GM10847 (cell line): ENCODE measurements around the gene KHDC1L.

Experiments used
- POLR2A ChIP-seq: IDR thresholded peaks from 2 replicates; pipeline ENCODE4 v1.6.1; 2011; ENCODE audit not compliant: insufficient read length; ENCODE audit errors: extremely low read depth

Gene KHDC1L, protein sequence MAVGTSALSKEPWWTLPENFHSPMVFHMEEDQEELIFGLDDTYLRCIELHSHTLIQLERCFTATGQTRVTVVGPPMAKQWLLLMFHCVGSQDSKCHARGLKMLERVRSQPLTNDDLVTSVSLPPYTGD

DNA sequence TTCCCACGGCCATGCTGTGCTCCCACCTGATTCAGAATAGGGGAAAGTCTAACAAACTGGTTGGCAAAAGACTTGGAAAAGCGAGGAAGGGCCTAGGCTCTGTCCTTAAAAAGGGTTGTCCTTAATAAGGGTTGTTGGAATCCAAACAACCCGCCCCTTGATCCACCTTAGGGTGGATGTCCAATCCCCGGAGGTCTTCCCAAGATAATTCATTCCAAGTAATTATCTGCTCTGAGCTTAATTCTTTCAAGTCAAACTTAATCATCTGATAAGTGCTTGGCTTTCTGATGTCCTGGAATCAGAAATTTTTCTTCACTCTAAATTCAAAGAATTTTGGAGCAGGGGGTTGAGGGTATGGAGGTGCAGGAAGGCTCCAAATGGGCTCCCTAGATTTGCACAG lies at the start of gene KHDC1L:
TSS of gene KHDC1L (minus strand) at position 101 of the 400 bp plus-strand sequence. CDS start at position 13, 88 bp downstream.
- no peak for TF ChIP-seq POLR2A

DNA sequence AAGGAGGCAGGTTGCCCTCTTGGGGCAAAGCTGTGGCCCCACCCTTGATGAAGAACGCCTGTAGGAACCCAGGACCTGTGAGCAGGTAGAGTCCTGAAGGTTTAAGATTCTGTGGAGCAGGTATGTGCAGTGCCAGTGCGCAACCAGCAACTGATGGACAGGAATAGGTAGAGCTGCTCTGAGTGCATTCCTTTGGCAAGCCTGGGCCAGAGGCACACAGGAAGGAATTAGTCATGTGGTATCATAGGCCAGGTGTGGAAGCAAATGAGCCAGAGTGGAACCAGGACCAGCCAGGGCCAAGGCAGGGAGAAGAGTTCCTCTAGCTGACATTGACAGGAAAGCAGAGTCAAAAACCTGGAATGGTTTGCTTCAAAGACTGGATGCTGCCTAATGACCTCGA lies 39.1 kb upstream of the KHDC1L start:
- no peak for TF ChIP-seq POLR2A

GRCh38 chr6:73263570-73263909 lies 38.2 kb upstream of the KHDC1L start:
- no peak for TF ChIP-seq POLR2A

DNA sequence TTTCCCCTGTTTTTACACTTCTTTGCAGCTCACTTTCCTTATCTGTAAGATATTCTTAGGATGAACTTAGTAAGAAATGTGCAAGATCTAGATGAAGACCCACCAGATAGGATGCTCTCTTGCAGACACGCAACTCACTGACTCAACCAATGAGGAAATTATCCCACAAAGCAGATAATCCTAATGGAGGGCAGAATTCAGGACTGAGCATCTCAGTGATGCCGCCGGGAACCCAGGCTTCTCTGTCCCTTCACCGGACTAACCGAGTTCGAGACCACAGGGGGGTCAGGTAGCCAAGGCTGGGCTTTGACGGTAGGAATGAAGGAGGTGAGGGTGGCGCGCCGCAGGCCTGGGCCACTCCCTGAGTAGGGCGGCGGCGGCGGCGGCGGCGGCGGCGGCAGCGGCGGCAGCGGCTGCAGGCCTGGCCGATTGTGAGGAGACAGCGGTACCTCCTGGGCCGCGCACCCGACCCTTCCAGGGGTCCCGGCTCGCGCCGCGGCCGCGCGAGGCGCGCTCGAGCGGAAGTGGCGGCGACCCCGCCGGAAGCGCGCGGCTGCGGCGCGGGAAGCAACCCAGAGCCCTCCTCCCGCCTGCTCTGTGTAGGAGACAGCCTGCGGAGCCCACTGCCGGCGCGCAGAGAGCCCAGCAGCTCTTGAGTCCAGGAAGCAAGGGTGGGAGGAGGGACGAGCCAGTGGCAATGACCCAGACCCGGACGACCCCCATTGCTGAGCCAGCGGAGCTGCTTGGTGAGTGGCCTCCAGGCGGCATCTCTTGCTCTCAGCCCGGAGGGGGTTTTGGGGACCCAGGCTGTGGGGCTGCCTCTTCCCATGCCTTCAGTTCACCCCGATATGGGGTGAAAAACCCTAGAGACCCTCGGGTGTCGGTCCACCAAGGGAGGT lies 37.6 kb upstream of the KHDC1L start, which contains the start of gene KHDC1:
TSS of gene KHDC1 (minus strand) at position 526 of the 899 bp plus-strand sequence. CDS start 20,679 bp downstream, outside the sequence.
- TF ChIP-seq POLR2A = peak; percentile 61

- TF ChIP-seq POLR2A = no peak
Measured at GRCh38 chr6:73258721-73259120, 33.4 kb upstream of the KHDC1L start.

GRCh38 chr6:73252703-73253102 lies 27.4 kb upstream of the KHDC1L start:
- TF ChIP-seq POLR2A = no peak

GRCh38 chr6:73250016-73250415 lies 24.7 kb upstream of the KHDC1L start:
- no peak for TF ChIP-seq POLR2A

DNA sequence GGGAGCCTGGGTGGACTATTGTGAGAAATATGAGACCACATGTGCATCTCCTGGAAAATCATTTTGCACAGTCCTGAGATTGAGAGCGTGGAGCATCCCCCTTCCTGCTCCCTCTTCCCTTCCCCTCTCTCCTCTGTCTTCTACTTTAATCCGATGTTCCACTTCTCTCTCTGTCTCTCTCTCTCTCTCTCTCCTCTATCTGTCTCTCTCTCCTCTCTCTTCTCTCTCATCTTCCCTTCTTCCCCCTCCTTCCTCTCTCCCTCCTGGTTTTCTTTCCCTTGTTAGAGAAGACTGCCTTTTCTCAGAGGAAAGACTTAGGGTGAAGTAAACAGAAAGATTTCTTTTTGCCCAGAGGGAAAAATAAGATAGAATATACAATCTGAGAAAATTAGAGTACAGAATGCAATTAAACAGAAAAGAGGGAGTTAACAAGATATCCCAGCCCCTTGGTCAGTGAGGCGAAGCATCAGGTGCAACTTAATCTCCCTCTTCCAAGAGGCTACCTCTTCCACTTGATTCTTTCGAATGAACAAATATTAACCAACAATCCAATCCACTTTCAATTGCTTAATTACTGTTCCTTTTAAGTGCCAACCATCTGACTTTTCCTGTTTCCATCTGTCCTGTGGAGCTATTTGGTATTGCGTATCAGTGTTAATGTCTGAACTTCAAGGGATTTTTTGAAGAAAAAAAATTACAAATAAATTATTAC lies 23.1 kb upstream of the KHDC1L start:
- no peak for TF ChIP-seq POLR2A

- TF ChIP-seq POLR2A = no peak
Measured at GRCh38 chr6:73242001-73242400, 16.7 kb upstream of the KHDC1L start.

GRCh38 chr6:73240730-73241129 lies 15.4 kb upstream of the KHDC1L start:
- no peak for TF ChIP-seq POLR2A

DNA sequence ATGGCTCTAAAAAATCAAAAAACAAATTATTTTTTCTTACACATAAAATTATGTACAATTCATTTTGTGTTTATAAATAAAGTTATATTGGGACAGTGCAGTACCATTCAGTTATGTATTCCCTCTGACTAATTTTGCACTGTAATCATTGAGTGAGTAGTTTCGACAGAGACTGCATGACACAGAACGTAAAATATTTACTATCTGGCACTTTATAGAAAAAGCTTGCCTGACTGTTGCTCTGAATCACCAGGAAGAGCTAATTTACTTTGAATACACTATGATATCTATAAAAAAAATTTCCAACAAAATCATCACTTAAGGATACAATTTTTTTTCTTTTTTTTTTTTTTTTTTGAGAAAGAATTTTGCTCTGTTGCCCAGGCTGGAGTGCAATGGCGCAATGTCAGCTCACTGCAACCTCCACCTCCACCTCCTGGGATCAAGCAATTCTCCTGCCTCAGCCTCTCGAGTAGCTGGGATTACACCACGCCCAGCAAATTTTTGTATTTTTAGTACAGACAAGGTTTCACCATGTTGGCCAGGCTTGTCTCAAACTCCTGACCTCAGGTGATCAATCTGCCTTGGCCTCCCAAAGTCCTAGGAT lies 11.0 kb upstream of the KHDC1L start:
- TF ChIP-seq POLR2A = no peak

GRCh38 chr6:73234733-73235132 lies 9.4 kb upstream of the KHDC1L start:
- TF ChIP-seq POLR2A = no peak

GRCh38 chr6:73233048-73233447 lies 7.8 kb upstream of the KHDC1L start:
- no peak for TF ChIP-seq POLR2A

DNA sequence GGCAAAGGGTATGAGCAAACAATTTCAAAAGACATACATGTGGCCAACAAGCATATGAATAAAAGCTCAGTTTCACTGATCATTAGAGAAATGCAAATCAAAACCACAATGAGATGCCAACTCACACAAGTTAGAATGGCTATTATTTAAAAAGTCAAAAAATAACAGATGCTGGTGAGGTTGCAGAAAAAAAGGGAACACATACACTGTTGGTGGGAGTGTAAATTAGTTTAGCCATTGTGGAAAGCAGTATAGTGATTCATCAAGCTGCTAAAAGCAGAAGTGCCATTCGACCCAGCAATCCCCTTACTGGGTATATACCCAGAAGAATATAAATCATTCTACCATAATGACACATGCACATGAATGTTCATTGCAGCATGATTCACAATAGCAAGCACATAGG lies 6.7 kb upstream of the KHDC1L start:
- TF ChIP-seq POLR2A = no peak

GRCh38 chr6:73227606-73228255 lies 2.4 kb upstream of the KHDC1L start:
- no peak for TF ChIP-seq POLR2A

DNA sequence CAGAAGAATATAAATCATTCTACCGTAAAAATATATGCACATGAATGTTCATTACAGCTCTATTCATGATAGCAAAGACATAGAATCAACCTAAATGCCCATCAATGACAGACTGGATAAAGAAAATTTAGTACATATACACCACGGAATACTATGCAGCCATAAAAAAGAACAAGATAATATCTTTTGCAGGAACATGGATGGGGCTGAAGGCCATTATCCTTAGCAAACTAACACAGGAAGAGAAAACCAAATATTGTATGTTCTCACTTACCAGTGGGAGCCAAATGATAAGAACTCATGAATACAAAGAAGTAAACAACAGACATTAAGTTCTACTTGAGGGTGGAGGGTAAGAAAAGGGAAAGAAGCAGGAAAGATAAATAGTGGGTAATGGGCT lies 8.4 kb downstream of the KHDC1L start:
- no peak for TF ChIP-seq POLR2A

DNA sequence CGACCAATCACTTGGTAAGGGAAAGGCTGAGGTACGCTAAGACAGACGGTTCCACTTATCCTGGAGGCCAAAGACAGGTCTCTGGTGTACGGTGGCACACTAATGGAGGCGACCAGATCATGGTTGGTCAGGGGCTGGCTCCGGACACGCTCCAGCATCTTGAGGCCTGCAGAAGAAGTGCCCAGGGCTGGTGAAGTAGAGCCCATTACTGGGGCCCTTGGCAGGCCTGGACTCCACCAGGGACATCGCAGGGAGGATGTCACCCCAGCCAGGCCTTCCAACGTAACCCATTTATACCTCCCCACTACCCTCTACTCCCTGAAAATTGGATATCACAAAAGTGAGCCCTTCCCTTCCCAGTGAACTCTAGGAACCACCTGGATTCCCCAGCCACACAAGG lies 16.2 kb downstream of the KHDC1L start:
- no peak for TF ChIP-seq POLR2A
